Measurements from ENCODE around the gene SMIM43. TPM values are rescaled to one million over a fixed set of nuclear protein-coding genes. Genes with fewer than 3 reads are reported as not detected.
A peak's percentile ranks its signal among the peaks of the same experiment; 100 is the strongest.

SMIM43 gene
- polyA plus RNA-seq (ENCODE audit: insufficient read length), result 1.5 TPM

GRCh38 chr4:121764702-121765367 lies at the start of gene SMIM43:
Gene SMIM43 (minus strand): TSS chr4:121765164. CDS start chr4:121765105, 59 bp downstream.
- no peak for DNase-seq (ENCODE audit: low read depth)

- no peak for DNase-seq (ENCODE audit: low read depth)
Measured at GRCh38 chr4:121814756-121815155, 49.8 kb upstream of the SMIM43 start.

DNA sequence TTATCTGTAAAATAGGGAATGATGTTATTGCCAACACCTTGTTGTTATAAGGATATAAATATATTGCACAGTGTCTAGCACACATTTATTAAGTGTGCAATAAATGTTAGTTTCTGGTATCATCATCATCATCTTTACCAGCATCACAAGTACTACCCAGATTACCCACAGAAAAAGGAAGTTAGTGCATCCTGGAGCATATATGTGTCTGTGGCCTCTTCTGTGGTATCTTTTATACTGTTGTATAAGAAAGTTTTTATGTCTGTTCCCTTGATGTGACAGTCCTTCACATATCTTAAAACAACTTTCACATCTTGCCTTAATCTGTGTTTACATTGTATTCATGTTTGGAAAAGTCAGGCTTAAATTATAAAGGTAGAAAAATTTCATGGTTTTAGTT lies 46.2 kb upstream of the SMIM43 start:
- no peak for DNase-seq (ENCODE audit: low read depth)

DNA sequence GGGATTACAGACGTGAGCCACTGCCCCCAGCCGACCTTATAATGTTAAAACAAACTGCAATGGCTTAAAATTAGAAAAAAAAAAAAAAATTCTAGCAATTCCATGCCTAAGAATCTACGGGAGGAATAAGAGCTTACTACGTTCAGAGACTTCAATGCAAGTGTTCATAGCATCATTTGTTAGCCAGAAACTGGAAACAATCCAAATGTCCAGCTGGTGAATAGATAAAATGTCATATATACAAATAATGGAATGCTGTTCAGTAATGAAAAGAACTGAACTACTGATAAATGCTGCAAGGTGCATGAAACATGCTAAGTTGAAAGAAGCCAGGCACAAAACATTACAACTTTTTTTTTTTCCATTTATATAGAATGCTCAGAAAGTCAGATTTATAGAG lies 41.4 kb upstream of the SMIM43 start:
- no peak for DNase-seq (ENCODE audit: low read depth)

DNA sequence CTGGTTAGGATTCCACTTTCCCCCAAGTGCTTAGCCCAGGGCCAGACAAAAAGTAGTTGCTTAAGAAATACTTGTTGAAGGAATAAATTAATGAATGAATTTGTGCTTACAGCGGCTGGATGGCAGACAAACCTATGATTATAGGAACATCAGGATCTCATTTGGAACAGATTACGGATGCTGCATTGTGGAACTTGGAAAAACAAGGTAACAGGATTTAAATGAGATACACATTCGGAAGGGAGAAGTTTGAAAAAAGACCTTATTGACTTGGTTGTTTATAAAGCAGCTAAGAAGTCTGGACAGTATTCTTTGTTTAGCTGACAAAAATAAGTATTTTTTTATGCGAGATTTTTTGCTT lies 36.7 kb upstream of the SMIM43 start:
- no peak for DNase-seq (ENCODE audit: low read depth)

DNA sequence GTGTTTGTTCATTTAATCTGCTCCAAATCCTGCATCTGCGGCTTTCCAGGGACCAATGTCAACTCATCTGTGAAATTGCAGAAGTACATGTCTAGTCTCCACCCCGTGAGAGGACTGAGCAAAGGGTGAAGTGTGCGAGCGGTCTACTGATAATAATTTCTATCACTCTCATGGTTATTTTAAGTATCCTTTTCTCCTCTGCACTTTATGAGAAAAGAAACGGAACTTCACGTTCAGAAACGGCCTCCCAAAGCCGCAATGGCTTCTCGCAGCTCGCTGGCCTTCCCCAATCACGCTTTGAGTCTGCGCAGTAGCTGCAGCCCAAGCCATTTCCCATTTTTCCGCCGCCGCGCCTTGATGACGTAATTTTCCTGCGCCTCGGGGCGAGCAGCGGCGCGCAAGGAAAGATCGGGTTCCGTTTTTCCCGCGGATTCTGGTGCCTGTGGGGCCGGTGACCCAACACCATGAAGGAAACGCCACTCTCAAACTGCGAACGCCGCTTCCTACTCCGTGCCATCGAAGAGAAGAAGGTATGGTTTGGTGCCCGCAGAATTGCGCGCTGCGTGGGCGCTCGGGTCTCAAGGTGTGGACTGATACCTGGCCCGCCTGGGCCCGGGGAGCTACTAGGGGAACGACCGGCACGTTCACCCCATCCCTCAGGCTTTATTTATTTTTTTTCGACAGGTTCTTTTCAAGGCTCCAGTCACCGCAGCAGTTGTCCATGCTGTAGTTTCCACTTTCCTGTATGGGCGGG lies 36.2 kb upstream of the SMIM43 start, which contains the start of gene EXOSC9:
Gene EXOSC9 (plus strand): TSS at position 363 of the 754 bp plus-strand sequence. CDS start 102 bp downstream, at position 465.
- DNase-seq (ENCODE audit: low read depth), result peak; percentile 91

- no peak for DNase-seq (ENCODE audit: low read depth)
Measured at GRCh38 chr4:121800638-121800960, 35.6 kb upstream of the SMIM43 start.

- DNase-seq (ENCODE audit: low read depth), result no peak
Measured at GRCh38 chr4:121799867-121800501, 35.0 kb upstream of the SMIM43 start.

GRCh38 chr4:121799208-121799823 lies 34.4 kb upstream of the SMIM43 start:
- no peak for DNase-seq (ENCODE audit: low read depth)

DNA sequence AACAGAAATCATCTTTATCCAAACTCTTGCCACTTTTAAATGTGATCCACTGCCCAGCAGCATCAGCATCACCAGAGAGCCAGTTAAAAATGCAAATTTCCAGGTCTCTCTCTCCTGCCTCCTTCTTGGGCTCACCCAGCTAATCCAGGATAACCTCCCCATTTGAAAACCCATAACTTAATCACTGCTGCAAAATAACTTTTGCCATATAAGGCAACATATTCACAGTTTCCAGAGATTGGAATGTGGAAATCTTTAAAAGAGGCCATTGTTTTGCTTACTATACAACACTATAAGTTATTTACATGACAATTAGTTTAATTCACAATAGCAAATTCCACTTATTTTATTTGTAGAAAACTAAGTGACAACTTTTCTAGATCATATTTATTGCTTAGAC lies 31.3 kb upstream of the SMIM43 start:
- DNase-seq (ENCODE audit: low read depth), result no peak

DNA sequence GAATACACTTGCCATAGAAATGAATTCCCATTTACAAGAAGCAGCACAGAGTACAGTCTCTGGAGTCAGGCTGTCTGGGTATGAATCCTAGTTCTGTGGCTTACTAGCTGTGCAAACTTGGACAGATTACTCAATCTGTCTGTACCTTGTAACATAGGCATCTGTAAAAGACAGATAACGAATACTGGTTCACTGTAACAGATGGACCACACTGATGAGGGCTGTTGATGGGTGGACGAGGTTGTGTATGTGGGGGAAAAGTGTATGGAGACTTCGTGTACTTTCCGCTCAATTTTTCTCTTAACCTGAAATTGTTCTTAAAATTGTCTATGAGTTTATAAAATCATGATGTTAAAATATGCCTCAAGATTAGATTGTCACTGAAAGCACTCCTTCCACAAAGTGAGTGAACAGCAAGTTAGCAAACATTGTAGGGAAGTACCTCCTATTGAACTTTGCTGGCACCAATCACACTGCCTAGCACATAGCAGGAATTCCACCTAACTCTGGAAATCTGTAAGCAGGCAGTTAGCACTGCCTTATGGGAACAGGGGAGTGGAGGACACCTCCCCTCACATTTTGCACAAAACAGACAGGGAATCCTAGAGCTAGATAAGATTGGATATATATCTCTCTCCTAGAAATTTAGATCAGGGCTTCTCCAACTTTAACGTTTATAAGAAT lies 29.7 kb upstream of the SMIM43 start:
- DNase-seq (ENCODE audit: low read depth), result no peak

DNA sequence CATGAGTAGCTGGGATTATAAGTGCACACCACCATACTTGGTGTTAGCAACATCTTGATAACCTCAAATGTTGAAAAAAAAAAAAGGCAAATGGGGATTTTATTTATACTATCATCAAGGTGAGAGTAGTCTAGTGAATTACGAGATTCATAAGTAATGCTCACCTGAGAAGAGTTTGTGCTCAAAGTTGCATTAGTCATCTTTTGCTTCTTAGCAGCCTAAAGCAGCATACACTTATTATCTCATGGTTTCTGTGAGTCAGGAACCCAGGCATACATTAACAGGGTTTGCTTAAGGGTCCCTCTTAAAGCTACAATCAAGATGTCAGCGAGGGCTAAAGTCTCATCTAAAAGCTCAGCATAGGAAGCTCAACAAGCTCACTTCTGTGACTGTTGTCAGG lies 28.0 kb upstream of the SMIM43 start:
- DNase-seq (ENCODE audit: low read depth), result no peak

DNA sequence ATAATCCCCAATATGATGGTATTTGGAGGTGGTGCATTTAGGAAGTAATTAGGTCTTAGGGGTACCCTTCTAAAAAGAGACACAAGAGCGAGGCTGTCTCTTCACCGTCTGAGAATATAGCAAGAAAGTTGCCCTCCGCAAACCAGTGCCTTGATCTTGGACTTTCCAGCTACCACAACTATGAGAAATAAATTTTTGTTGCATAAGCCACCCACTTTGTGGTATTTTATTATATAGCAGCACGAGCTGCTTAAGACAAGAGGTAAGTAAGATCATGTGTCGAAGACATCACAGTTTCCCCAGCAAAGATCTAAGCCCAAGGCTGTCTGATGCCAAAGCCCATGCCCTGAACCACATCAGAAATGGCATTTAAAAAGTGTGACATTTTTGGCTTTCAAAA lies 26.5 kb upstream of the SMIM43 start:
- no peak for DNase-seq (ENCODE audit: low read depth)

GRCh38 chr4:121790976-121791375 lies 26.0 kb upstream of the SMIM43 start:
- no peak for DNase-seq (ENCODE audit: low read depth)

DNA sequence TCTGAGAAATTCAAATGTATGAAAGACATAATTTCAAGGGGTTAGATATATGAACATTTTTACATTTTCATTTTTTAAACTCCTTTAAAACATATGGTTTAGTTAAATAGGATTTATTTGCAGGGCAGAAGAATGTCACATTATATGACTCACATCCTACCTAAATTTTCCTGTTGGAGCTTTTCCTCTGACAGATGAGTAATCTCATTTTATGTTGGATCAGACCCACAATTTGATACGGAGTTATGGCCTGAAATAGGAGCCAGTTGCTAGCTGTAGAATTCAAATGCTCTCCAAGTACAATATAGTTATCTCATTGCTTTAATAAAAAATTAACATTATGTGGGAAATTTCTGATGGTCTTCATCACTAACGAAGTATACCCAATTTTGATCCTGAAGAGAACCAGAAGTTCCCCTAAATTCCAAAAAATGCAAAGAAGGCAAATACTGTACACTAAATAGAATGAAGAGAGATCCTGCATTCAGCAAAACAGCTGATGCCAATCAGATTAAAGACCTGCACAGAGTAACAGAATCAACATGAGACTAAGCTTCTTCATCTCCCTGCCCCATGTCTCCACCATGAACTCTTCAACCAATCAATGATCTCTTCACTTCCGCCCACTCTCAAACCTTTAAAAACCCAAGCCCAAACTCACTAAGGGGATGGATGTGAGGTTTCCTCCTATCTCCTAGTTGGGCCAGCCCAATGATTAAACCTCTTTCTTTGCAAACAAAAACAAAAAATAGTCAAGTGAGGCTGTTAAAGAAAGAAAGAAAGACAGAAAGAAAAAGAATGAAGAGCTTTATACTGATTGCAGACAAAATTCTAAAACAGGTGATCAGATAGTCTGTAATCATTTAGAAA lies 25.2 kb upstream of the SMIM43 start:
- no peak for DNase-seq (ENCODE audit: low read depth)

DNA sequence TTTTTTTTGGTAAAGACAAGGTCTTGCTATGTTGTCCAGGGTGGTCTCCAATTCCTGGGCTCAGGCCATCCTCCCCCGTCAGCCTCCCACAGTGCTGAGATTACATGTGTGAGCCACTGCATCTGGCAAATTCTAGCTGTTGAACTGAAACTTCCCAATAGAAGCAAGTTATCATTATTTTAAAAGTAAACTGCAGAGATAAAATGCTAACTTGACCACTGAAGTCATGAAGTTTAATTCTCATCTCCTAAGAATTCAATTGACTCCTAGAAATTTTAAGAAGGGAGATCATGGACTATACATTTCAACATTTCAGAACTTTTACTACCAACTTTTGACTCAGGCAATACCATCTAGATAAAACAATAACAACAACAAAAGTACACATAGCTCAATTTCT lies 24.5 kb upstream of the SMIM43 start:
- DNase-seq (ENCODE audit: low read depth), result no peak

- DNase-seq (ENCODE audit: low read depth), result no peak
Measured at GRCh38 chr4:121788896-121789295, 23.9 kb upstream of the SMIM43 start.

GRCh38 chr4:121786221-121786620 lies 21.3 kb upstream of the SMIM43 start:
- no peak for DNase-seq (ENCODE audit: low read depth)

DNA sequence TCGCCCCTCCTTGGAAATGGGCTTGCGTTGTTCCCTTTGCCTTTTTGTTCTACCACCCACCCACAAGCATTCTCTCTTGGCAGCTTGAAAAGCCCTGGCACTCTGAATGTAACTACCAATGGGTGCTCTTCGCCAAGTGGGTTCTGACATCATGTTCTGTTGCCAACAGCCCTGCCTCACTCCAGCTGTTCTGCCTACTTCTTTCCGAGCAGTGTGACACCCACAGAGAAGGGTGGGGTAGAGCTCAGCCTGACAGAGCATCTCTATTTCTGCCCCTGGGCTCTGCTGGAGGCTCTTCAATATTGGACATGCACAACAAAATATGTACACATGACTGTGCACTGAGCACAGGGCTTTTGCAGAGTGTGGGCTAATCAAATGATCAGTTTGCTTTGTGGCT lies 20.5 kb upstream of the SMIM43 start:
- no peak for DNase-seq (ENCODE audit: low read depth)

GRCh38 chr4:121784975-121785374 lies 20.0 kb upstream of the SMIM43 start:
- DNase-seq (ENCODE audit: low read depth), result no peak

- no peak for DNase-seq (ENCODE audit: low read depth)
Measured at GRCh38 chr4:121784401-121784800, 19.4 kb upstream of the SMIM43 start.
